ENCODE data around the gene FMNL2. TPM values are rescaled to one million over a fixed set of nuclear protein-coding genes. Genes with fewer than 3 reads are reported as not detected.

The FMNL2 gene
- polyA plus RNA-seq, 1 donor = 20.4 TPM

DNA sequence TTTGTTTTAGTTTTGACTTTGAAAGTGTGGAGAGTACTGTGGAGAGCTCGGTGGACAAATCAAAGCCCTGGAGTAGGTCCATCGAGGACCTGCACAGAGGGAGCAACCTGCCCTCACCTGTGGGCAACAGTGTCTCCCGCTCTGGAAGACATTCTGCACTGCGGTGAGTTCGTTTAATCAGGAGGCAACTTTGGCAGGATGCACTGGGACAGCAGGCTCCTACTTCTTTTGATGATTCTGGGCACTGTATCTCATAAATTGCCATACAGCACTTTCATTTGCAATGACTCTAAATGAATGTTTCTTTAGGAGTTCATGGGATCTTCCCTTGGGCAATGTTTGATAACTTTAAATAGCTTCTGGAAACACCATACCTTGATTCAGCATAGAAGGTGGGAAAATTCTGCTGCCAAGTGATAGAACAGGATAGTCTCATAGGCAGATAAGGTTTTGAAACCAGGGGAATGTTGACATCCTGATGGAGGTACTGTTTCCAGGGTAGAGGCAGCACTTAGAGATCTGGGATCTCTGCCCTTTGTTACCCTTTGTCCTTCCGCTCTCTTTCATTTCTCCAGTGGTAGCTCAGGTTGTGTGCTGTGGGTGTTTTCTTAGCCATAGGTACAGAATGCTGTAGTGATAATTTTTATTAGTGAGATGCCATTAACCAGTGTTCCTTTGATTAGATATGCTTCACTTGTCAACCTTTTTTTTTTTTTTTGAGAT is 226.1 kb downstream of the FMNL2 start:
- DNase-seq = no peak

DNA sequence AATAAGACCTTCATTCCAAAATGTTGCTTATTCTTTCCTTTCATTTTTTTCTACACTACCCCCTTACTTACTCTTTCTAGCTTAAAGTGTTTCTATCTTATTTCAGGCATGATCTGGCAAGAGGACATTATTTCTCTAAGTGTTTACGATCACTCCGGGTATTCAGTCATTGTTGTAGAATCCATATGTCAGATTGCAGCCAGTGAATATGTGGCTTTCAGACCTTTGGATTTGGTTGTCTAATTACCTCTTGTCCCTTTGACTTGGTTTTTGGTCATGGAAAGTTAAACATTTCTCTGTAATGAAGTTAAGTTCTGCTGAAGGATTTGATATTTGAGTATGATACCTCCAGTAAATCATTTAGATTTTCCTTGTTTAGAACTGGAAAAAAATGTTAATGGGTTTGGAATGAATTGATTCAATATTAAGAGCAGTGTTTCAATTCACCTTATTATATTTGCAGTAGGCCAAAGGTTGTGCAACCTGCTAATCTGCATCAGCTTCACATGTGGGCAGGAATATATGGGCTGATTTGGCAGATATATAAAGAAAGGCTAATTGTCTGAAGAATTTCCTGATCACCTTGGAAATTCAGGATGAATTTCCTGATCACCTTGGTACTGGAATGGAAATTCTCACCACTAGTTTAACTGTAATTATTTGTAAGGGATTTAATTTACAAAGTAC is 227.4 kb downstream of the FMNL2 start:
- DNase-seq = no peak

DNA sequence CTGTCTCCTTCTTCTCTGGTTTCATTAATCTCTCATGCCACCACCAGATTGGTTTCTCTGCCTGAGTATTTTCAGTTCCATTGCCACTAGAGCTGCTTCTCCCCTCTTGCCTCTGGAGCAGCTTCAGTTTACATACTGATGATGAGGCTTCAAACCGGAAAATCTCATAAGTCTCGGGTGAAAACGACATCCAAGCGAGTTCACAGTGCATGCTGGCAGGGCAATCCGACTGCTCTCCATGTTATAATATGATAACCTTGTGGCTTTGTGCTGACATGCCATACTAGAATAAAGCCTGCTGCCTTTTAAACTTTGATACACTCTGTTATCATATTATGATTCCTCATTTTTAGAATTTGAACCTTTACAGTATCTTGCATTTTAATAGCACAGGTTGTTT is 228.8 kb downstream of the FMNL2 start:
- DNase-seq = no peak

DNA sequence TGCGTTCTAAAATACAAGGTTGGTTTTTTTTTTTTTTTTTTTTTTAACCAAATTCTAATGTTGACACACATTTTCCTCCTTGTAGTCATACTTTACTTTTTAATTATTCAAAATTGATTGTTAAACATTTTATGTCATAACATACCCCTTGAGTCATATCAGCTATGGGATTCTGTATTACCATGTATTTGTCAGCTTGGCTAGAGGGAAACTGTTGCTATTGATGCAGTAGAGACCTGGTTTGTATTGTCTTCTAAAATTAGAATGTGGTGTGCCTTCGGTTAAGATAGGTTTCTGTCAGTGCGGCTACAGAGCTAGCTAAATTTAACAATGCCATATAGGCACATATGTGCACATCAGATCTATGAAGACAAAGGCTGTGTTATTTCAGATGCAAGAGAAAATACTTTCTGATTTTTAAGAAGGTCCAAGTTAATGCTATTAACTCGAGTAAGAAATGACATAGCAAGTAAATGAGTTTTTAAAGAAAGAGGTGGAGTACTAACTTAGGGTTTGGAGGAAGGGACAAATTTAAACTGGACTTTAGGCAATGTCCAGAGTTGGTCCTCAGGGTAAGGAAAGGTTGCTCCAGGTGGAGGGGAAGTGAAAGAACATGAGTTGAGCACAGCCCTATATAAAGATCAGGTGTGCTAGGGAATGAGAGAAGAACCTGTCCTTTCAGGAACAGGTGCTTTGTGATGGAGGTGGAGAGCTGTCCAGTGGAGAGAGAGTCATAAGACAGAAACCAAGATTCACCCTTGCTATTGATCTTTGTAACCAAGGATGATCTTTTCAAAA is 230.0 kb downstream of the FMNL2 start:
- DNase-seq = no peak

DNA sequence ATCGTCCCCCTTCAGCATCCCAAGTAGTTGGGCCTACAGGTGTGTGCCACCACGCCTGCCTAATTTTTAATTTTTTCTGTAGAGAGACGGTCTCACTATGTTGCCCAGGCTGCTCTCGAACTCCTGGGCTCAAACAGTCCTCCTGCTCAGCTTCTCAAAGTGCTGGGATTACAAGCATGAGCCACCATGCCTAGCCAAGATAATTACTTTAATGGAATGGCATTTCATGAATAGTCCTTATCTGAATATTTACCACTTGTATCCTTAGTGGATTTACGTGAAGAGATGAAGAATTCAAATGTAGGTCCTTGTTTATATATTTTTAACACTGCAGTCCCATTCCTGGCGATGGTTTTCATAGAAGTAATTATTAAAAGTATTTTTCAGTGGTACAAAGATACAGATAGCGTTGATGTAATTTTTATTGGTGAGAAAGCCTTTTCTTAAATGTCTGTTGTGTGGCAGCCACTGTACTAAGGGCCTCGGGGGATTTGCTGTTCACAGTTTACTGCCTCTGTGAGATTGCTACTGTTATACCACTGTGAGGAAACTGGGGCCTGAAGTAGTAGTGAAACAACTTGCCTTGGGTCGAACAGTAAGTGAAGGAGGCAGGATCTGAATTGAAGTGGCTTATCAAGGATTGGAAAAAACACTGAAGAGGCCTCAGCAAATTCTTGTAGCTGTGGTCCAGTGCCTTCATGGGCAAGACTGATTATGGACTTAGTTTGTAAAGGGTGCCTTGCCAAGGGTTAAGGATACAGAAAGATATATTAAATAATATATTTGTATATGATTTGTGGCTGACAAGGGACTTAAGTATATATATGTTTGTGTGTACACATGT is 231.1 kb downstream of the FMNL2 start:
- DNase-seq = no peak

DNA sequence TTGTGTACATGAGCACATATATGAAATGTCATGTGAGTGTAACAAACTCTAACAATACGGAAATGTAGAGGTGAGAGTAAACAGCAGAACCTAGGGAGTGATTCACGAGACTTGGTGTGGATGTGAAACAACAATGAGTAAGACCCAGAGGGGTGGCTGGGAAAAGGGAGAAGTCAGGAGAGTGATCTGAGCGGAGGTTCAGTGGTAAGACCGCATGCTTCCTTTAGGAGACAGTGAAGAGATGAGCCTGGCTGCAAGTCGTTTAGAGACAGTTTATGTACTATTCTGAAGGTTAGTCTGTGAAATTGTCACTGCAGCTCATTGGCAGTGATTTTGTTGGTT is 231.7 kb downstream of the FMNL2 start:
- no peak for DNase-seq

DNA sequence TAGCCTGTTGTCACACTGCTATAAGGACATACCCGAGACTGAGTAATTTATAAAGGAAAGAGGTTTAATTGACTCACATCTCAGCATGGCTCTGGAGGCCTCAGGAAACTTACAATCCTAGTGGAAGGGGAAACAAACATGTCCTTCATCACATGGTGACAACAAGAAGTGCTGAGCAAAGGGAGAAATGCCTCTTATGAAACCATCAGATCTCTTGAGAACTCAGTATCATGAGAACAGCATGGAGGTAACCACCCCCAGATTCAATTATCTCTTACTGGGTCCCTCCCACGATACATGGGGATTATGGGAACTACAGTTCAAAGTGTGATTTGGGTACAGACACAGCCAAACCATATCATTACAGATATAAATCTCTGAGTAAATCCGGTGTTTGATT is 233.6 kb downstream of the FMNL2 start:
- no peak for DNase-seq

DNA sequence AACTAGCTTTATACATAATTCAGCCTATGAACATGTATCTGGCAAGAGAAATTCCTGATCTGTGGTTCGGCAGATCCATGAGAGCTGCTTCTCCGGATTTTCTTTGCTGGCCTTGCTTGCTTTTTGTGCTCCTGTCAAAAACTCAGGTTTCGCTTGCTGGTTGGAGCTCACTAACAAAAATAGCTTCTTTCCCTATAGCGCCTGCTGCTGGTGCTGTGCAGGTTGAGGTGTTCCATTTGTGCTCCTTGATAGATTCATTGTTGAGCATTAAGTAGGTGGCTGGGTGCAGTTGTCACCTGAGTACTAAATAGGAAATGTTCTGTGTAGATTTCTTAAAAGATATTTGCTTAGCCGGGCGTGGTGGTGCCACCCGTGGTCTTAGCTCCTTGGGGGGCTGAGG is 234.2 kb downstream of the FMNL2 start:
- no peak for DNase-seq

DNA sequence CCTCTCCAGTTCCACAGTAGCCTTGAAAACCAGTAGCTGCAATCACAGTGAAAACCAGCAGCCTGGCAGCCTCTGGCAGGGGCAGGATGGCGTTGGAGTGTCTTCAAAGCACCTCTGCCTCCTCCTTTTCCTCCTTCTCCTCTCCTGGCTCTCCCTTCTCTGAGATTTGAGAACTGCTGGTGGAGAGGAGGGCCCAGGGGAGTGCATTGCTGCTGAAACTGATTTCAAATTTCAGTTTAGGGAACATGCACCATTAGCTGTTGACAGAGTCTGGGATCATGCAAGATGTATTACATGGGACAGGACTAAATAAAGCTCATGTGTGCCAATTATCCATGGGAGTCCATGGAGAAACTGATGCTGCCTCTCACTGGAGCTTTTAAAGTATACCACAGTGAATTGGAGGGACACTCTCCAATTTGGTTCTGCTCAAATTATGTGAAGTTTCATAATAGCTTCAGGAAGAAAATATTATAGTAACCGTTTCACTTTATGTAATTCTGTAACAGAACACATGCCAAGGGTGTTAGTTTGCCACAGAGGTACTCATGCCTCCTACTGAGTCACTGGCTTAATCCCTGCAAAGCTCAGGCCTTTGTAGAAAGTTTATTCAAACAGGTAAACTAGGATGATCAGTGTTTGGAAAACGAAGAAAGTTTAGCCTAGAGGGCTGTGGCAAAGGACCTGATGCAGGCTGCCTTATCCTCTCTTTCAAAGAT is 236.2 kb downstream of the FMNL2 start:
- DNase-seq = no peak

DNA sequence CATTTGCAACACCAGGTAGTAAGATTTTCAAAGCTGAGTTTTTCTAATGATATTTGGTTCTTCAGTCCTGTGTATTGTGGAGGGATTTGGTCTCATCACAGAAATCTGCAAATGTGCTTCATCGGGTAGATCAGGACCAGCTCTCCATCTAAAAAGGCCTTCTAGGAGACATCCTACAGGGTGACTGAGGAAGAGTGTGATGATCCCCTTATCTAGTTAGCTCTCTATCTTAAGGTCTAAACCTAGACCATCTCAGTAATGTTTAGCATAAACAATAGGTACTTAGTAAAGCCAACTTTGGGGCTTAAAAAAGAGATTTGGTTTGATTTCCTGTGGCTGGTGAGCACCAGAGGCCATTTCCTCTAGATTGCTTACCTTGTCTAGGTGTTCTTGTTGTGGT is 237.1 kb downstream of the FMNL2 start:
- DNase-seq = no peak

DNA sequence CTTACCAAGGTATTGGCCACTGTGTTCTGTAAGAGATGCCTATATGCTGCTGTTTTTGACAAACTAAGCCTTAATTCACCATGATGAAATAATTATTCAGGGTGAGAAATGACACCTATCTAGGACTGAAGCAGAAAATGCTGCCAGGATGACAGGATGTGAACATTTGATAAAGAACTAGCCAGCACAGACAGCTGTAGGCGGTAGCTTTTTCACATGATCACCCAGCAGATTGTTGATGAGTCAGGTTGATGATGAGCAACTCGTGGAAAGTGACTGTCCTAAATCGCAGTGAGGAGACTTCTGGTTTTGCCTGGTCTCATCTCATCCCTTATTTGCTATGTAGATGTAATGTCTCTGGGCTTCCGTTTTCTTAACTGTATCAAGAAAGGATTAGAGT is 238.2 kb downstream of the FMNL2 start:
- DNase-seq = no peak

DNA sequence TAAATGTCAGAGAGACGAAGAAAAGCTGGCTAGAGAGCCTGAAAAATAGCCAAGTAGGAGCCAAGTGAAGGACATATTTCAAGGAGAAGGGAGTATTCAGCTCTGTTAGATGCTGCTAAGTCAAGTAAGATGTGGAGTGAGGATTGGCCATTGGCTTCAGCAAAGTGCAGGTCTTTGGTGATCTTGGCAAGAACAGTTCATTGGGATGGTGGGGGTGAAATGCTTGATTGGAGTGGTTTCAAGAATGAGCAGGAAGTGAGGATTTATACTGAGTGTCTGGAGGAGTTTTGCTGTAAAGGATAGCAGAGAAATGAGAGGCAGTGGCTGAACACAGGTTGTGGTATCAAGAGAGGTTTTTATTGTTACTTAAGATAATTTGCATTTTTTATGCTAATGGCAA is 242.6 kb downstream of the FMNL2 start:
- no peak for DNase-seq

DNA sequence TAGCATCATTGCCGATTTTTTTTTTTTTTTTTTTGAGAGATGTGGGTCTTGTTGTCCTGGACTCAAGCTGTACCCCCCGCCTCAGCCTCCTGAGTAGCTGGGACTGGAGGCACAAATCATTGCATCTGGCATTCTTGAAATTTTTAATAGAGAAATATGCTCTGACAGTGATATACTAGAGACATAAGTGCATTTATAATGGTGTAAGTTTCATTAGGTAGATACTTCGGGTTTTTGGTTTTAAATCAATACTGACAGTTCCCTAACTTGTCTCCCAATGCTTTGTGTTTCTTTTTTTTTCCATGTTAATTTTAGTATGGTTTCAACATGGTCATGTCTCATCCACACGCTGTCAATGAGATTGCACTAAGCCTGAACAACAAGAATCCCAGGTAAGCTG is 243.6 kb downstream of the FMNL2 start:
- no peak for DNase-seq

DNA sequence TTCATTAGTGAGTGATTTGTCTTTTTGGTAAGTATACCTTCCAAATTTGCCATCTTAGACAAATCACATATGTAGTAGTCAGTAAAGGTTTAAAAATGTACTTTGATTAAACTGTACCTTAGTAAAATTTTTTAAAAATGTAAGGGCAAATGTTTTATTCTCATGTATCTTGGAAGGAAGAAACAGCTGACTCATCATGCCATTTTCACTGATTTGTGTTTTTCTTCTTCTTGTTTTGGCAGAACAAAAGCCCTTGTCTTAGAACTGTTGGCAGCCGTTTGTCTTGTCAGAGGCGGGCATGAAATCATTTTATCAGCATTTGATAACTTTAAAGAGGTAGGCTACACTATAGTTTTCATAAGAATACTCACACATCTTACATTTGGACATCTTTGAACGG is 245.7 kb downstream of the FMNL2 start:
- DNase-seq = no peak

DNA sequence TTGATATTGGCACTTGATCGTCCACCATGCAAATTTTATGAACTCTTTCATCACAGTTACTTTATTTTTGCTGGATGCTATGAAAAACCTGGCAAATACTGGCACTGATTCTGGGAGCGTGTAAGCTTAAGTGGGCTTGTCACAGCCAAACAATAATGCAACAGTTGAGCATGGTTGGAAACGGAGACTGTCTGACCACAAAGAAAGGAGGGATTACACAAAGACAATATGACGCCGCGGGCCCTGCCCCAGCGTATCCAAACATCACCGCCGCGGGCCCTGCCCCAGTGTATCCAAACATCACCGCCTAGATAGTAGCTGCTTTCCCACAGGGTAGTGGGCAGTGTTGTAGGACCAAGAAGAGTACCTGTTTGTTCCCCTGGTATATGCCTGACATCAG is 246.4 kb downstream of the FMNL2 start:
- no peak for DNase-seq

DNA sequence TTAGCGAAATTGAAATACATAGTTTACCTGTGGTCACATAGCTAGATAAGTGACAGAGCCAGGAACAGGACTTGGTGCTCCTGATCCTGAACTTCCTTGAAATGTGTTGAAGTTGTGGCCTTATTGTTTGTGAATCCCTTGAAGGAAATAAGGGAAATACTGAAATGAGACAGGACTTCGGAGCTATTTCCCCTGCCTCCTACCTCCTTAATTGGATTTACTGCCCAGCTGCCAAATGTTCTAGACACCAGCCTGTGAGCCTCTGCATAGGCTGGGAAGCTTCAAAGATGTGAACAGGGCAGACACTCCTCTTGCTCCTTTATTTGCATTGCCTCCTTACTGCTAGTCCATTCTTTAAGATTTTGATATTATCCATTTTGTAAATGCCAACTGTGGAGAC is 247.1 kb downstream of the FMNL2 start:
- no peak for DNase-seq

DNA sequence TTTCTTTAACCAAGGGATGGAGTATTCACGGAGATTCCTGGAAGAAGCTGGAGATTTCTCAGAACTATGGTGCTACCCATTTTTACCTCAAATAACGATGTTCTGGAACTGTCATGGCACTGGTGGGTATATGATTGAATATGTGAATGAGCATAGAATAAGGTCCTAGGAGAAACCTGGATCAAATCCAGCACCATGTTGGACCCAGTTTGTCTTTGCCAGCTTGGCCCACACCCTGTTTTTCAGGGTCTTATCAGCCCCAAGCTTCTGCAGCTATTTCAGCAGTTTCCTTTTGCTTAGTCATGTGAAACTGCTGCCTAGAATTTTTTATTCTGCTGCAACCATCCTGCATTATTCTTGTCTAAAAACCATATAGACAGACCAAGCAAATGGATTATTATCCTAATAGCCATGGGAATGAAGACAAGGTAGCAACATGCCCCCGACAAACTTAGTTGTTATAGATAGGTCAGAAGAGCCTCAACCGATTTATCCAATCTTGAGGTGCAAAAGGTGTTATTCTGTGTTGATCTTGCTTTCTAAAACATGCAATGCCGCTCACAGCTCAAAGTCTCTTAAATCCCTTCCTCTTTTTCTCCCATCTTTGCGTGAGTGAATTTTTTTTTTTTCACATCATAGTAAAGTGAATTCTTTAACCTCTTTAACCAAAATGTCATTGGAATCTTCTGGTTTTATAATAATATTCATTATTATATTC is 248.7 kb downstream of the FMNL2 start:
- no peak for DNase-seq

DNA sequence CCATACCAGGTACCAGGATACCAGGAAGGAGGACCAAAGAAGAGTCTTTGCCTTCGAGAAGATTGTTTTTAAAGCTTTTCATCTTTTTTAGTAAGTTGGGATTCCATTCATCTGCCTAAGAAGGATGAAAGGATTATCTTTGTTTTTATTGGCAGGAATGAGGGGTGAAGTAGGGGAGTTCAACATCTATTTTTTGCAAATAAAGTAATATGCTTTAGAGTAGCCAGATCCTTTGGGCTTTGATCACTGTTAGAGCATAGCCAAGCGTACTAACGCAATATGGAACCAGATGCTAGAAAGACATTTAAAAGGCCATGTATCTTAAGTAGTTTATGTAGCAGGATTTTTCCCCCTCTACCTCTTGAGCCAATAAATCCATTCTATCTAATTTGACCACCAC is 249.3 kb downstream of the FMNL2 start:
- DNase-seq = no peak

DNA sequence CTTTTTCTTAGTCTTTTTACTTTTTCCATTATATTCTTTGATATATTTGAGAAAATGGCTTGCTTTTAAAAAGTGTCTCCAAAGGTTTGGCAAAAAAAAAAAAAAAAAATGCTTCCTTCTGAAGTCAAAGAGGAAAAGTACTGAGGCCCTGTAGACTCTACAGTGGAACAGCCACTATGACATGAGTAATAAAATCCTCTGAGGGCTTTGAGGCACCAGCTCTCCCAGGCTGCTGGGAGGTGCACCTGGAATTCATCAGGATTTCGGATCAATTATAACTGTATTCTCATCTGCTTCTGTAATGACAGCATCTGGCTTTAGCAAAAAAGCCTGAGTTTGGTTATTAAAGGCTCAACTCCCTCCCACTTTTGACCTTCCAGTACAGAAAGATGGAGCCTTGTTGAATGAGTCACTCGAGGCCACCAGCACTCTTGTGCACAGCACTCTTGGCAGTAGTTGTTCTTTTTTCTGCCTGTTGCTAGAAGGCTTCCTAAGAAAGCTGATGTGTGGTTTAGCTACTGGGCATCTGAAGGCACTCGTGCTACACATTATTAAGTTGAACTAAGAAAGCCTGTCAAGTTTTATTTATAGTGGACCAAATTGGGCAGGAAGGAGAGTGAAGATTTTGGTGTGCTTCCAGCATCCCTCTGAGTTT is 251.0 kb downstream of the FMNL2 start:
- DNase-seq = no peak

DNA sequence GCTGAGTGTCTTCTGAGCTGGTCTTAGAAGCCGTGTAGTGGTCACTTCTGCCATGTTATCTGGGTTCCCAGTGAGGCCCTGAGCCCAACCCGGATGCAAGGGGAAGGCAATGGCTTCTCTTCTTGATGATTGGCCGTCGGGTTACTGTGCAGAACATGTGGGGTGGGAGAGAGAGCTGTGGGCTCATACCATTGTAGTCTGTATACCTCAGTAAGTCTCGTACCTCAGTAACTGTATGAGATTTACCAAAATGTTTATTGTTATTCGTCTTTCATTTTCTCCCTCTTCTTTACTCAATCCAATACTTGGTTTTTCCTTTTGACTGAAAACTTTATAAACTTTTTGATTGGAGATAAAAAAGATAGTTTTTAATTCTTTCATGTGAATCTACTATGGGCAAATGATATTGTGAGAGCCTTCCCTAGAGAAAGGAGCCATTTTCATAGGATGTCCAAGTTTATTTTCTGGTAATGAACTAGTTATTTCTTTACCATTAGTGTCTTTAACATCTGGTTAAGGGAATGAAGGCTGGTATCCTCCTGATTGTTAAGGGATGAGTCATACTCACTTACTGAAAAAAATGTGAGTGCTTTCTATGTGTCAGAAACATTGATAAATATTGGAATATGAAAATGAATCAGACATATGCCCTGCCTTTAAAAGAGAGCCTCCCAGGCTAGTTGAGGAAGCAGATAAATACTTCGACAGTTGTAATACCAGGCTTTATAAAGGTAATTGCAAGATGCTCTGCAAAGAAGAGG is 252.4 kb downstream of the FMNL2 start:
- no peak for DNase-seq
